LNCAP (cell line): ENCODE data around the gene ATP11B.

Experiments
- CTCF ChIP-seq: fragments of 450-650 bp; IDR thresholded peaks from 2 replicates; pipeline ENCODE4 v1.5.1; 2017; ENCODE audit warnings: mild to moderate bottlenecking

The ATP11B gene

GRCh38 chr3:182954553-182955235 lies 161.4 kb downstream of the ATP11B start:
- TF ChIP-seq CTCF, result no peak

- TF ChIP-seq CTCF, result no peak
Measured at GRCh38 chr3:182957226-182957625, 163.9 kb downstream of the ATP11B start.

GRCh38 chr3:182957676-182958266 lies 164.5 kb downstream of the ATP11B start:
- TF ChIP-seq CTCF, result no peak

GRCh38 chr3:182959474-182960350 lies 166.4 kb downstream of the ATP11B start:
- TF ChIP-seq CTCF, result no peak

- no peak for TF ChIP-seq CTCF
Measured at GRCh38 chr3:182962166-182962565, 168.9 kb downstream of the ATP11B start.

- TF ChIP-seq CTCF, result no peak
Measured at GRCh38 chr3:182964179-182964578, 170.9 kb downstream of the ATP11B start.

GRCh38 chr3:182965861-182966366 lies 172.6 kb downstream of the ATP11B start:
- TF ChIP-seq CTCF, result no peak
